Karpas-422 (cell line): ENCODE measurements around the gene ANKFY1. TPM values are rescaled to one million over a fixed set of nuclear protein-coding genes. Genes with fewer than 3 reads are reported as not detected.

Experiments
- DNase-seq: peaks from one replicate; pipeline ENCODE4 v3.0.0-alpha.2; 2015
- H2AFZ ChIP-seq: fragments of 200-600 bp; sonication (generic); 2 replicates; pipeline ENCODE4 v1.6.1; 2014; ENCODE audit warnings: antibody characterized with exemption, low read length, mixed read lengths
- H3K27ac ChIP-seq: fragments of 200-600 bp; sonication (generic); 2 replicates; pipeline ENCODE4 v1.5.1; 2014; ENCODE audit warnings: mild to moderate bottlenecking, low read length, moderate library complexity
- H3K27me3 ChIP-seq: fragments of 200-600 bp; sonication (generic); 2 replicates; pipeline ENCODE4 v1.6.1; 2014; ENCODE audit warnings: low read length, mixed read lengths
- H3K36me3 ChIP-seq: fragments of 200-600 bp; sonication (generic); 2 replicates; pipeline ENCODE4 v1.6.1; 2014; ENCODE audit warnings: low read length, mixed read lengths; ENCODE audit not compliant: insufficient read depth
- H3K4me1 ChIP-seq: fragments of 200-600 bp; sonication (generic); 2 replicates; pipeline ENCODE4 v1.6.1; 2014; ENCODE audit warnings: mild to moderate bottlenecking, low read length, mixed read lengths
- H3K4me2 ChIP-seq: fragments of 200-600 bp; sonication (generic); 2 replicates; pipeline ENCODE4 v1.6.1; 2014; ENCODE audit warnings: low read length, low read depth, mild to moderate bottlenecking; ENCODE audit not compliant: poor library complexity, severe bottlenecking
- H3K4me3 ChIP-seq: fragments of 200-600 bp; sonication (generic); 2 replicates; pipeline ENCODE4 v1.5.1; 2014; ENCODE audit warnings: mild to moderate bottlenecking, antibody characterized with exemption, low read length, mixed read lengths
- H3K79me2 ChIP-seq: fragments of 200-600 bp; sonication (generic); 2 replicates; pipeline ENCODE4 v1.6.1; 2014; ENCODE audit warnings: mild to moderate bottlenecking, low read length, mixed read lengths
- H3K9ac ChIP-seq: fragments of 200-600 bp; sonication (generic); 2 replicates; pipeline ENCODE4 v1.6.0; 2014; ENCODE audit warnings: low read length
- H3K9me2 ChIP-seq: fragments of 200-600 bp; sonication (generic), shearing (Covaris generic); replicated peaks from 2 replicates; pipeline ENCODE4 v1.6.0; 2014; ENCODE audit warnings: mild to moderate bottlenecking, low read length, moderate library complexity; ENCODE audit not compliant: insufficient read depth
- H3K9me3 ChIP-seq: fragments of 300-700, 200-600 bp; sonication (generic); 2 replicates; pipeline ENCODE4 v1.6.1; 2014; ENCODE audit warnings: low read length, mixed read lengths
- H4K20me1 ChIP-seq: fragments of 200-600 bp; sonication (generic); 2 replicates; pipeline ENCODE4 v1.6.1; 2014; ENCODE audit warnings: mild to moderate bottlenecking, antibody characterized with exemption, low read length, low read depth; ENCODE audit not compliant: insufficient read depth
- total RNA-seq: library from RNA; depleted of rRNA; stranded (reverse); fragments of >200 nt; shearing (Covaris generic); gene quantifications from 2 replicates; pipeline ENCODE4 v1.2.3, GENCODE V29; 2014; ENCODE audit warnings: low replicate concordance

ANKFY1 gene
- total RNA-seq, 1 experiment from 2014 or later: 34.4 TPM

GRCh38 chr17:4250887-4251286 lies 12.9 kb downstream of the ANKFY1 start:
- peaks cover 49% of the 10 kb centered on the region for H4K20me1 ChIP-seq
- H3K79me2 ChIP-seq: peaks cover 99% of the 10 kb centered on the region
- H3K9me3 ChIP-seq: no peaks in the 10 kb centered on the region
- H3K36me3 ChIP-seq: peaks cover 17% of the 10 kb centered on the region
- peak overlapping the region; percentile 23 for H3K4me2 ChIP-seq
- no peaks in the 10 kb centered on the region for H3K27me3 ChIP-seq
- no peaks in the 10 kb centered on the region for H3K9me2 ChIP-seq
- H3K4me3 ChIP-seq: no peak overlapping the region
- H3K27ac ChIP-seq: no peak overlapping the region
- H3K4me1 ChIP-seq: peaks cover 13% of the 10 kb centered on the region
- DNase-seq: no peak
- H2AFZ ChIP-seq: no peak overlapping the region
- H3K9ac ChIP-seq: no peak overlapping the region

- Histone ChIP-seq H3K27me3 (no peaks in the 10 kb centered on the region), H3K9ac (no peak overlapping the region), H3K27ac (no peak overlapping the region), H3K9me2 (no peaks in the 10 kb centered on the region), H3K4me1 (peaks cover 13% of the 10 kb centered on the region), H3K9me3 (no peaks in the 10 kb centered on the region), H2AFZ (no peak overlapping the region), H4K20me1 (peaks cover 55% of the 10 kb centered on the region), H3K79me2 (peaks cover 99% of the 10 kb centered on the region), H3K36me3 (peaks cover 17% of the 10 kb centered on the region), H3K4me2 (no peak overlapping the region), H3K4me3 (no peak overlapping the region)
- peak; percentile 77 for DNase-seq
These were observed 14.2 kb downstream of the ANKFY1 start for GRCh38 chr17:4249452-4250029.

- peaks cover 56% of the 10 kb centered on the region for H4K20me1 ChIP-seq
- H3K79me2 ChIP-seq: peaks cover 98% of the 10 kb centered on the region
- H3K36me3 ChIP-seq: peaks cover 17% of the 10 kb centered on the region
- H2AFZ ChIP-seq: no peak overlapping the region
- no peaks in the 10 kb centered on the region for H3K27me3 ChIP-seq
- H3K4me1 ChIP-seq: peaks cover 13% of the 10 kb centered on the region
- H3K9me2 ChIP-seq: no peaks in the 10 kb centered on the region
- no peak overlapping the region for H3K4me3 ChIP-seq
- H3K4me2 ChIP-seq: no peak overlapping the region
- no peak for DNase-seq
- H3K9me3 ChIP-seq: no peaks in the 10 kb centered on the region
- H3K9ac ChIP-seq: no peak overlapping the region
- no peak overlapping the region for H3K27ac ChIP-seq
These were observed 15.1 kb downstream of the ANKFY1 start for GRCh38 chr17:4248504-4249277.

- Histone ChIP-seq H3K4me2 (no peak overlapping the region), H3K27me3 (no peaks in the 10 kb centered on the region), H3K36me3 (peaks cover 17% of the 10 kb centered on the region), H2AFZ (no peak overlapping the region), H3K79me2 (peaks cover 96% of the 10 kb centered on the region), H4K20me1 (peaks cover 52% of the 10 kb centered on the region), H3K9me2 (no peaks in the 10 kb centered on the region), H3K9ac (no peak overlapping the region), H3K27ac (no peak overlapping the region), H3K4me1 (peaks cover 13% of the 10 kb centered on the region), H3K9me3 (no peaks in the 10 kb centered on the region), H3K4me3 (no peak overlapping the region)
- no peak for DNase-seq
These were observed 15.8 kb downstream of the ANKFY1 start for GRCh38 chr17:4247971-4248388.

- peaks cover 96% of the 10 kb centered on the region for H3K79me2 ChIP-seq
- H2AFZ ChIP-seq: no peak overlapping the region
- no peak for DNase-seq
- no peak overlapping the region for H3K27ac ChIP-seq
- H3K9me2 ChIP-seq: no peaks in the 10 kb centered on the region
- H4K20me1 ChIP-seq: peaks cover 52% of the 10 kb centered on the region
- H3K9me3 ChIP-seq: no peaks in the 10 kb centered on the region
- H3K4me2 ChIP-seq: no peak overlapping the region
- peaks cover 13% of the 10 kb centered on the region for H3K4me1 ChIP-seq
- no peak overlapping the region for H3K9ac ChIP-seq
- H3K4me3 ChIP-seq: no peak overlapping the region
- no peaks in the 10 kb centered on the region for H3K27me3 ChIP-seq
- H3K36me3 ChIP-seq: peaks cover 17% of the 10 kb centered on the region
These were observed 16.3 kb downstream of the ANKFY1 start for GRCh38 chr17:4247361-4247970.

- Histone ChIP-seq H3K4me1 (peaks cover 13% of the 10 kb centered on the region), H3K9me2 (no peaks in the 10 kb centered on the region), H3K4me3 (no peak overlapping the region), H3K4me2 (no peak overlapping the region), H3K36me3 (peaks cover 23% of the 10 kb centered on the region), H2AFZ (no peak overlapping the region), H3K79me2 (peaks cover 94% of the 10 kb centered on the region), H4K20me1 (peaks cover 52% of the 10 kb centered on the region), H3K27me3 (no peaks in the 10 kb centered on the region), H3K9ac (no peak overlapping the region), H3K9me3 (no peaks in the 10 kb centered on the region), H3K27ac (no peak overlapping the region)
- DNase-seq: no peak
These were observed 17.1 kb downstream of the ANKFY1 start for GRCh38 chr17:4246674-4247073.

GRCh38 chr17:4241535-4241934 lies 22.2 kb downstream of the ANKFY1 start:
- Histone ChIP-seq H3K36me3 (peaks cover 10% of the 10 kb centered on the region), H3K27me3 (no peaks in the 10 kb centered on the region), H3K9me3 (no peaks in the 10 kb centered on the region), H2AFZ (no peak overlapping the region), H3K79me2 (peaks cover 72% of the 10 kb centered on the region), H3K4me3 (no peak overlapping the region), H3K9me2 (no peaks in the 10 kb centered on the region), H3K4me1 (no peaks in the 10 kb centered on the region), H3K27ac (no peak overlapping the region), H4K20me1 (peaks cover 13% of the 10 kb centered on the region; the same call in 1 of the 2 replicates), H3K9ac (no peak overlapping the region), H3K4me2 (no peak overlapping the region)
- DNase-seq: no peak

- Histone ChIP-seq H2AFZ (no peak overlapping the region), H3K27me3 (no peaks in the 10 kb centered on the region), H3K9me3 (no peaks in the 10 kb centered on the region), H3K9ac (no peak overlapping the region), H3K4me1 (no peaks in the 10 kb centered on the region), H3K27ac (no peak overlapping the region), H3K79me2 (peaks cover 68% of the 10 kb centered on the region), H3K36me3 (peaks cover 45% of the 10 kb centered on the region), H3K4me2 (no peak overlapping the region), H3K9me2 (no peaks in the 10 kb centered on the region), H3K4me3 (no peak overlapping the region), H4K20me1 (no peaks in the 10 kb centered on the region)
- DNase-seq: no peak
These were observed 27.3 kb downstream of the ANKFY1 start for GRCh38 chr17:4236456-4236855.
